Muscle layer of colon (tissue), 2 donors: ENCODE measurements around the gene WAPL.

Source experiments
- H3K27ac ChIP-seq: one replicate; pipeline ENCODE4 v1.7.0; 2013; ENCODE audit warnings: low read depth, mild to moderate bottlenecking, low read length, moderate library complexity
- H3K27me3 ChIP-seq, 2 donors: one replicate each; pipeline ENCODE4 v1.7.0; 2013; ENCODE audit warnings: low read length in 2 of 2, mild to moderate bottlenecking in 2 of 2; ENCODE audit not compliant: insufficient read depth in 2 of 2, control insufficient read depth in 1 of 2
- H3K36me3 ChIP-seq: one replicate; pipeline ENCODE4 v1.7.0; 2013; ENCODE audit warnings: mild to moderate bottlenecking, low read length; ENCODE audit not compliant: insufficient read depth
- H3K4me1 ChIP-seq: one replicate; pipeline ENCODE4 v1.7.0; 2013; ENCODE audit warnings: mild to moderate bottlenecking, low read length; ENCODE audit not compliant: insufficient read depth
- H3K4me3 ChIP-seq, 2 donors: one replicate each; pipeline ENCODE4 v1.7.0; 2013; ENCODE audit warnings: low read length in 2 of 2, low read depth in 1 of 2, mild to moderate bottlenecking in 1 of 2, moderate library complexity in 1 of 2
- H3K9ac ChIP-seq: one replicate; pipeline ENCODE4 v1.7.0; 2013; ENCODE audit warnings: low read length
- H3K9me3 ChIP-seq: one replicate; pipeline ENCODE4 v1.7.0; 2013; ENCODE audit warnings: mild to moderate bottlenecking, low read length
- donor health status: abdominal sarcoma.
- donor health status: Adenocarcinoma of cecum.

The WAPL gene

GRCh38 chr10:86497621-86498020 lies 24.0 kb downstream of the WAPL start:
- H3K4me3 ChIP-seq: no peak overlapping the region
- H3K4me1 ChIP-seq: peaks cover 12% of the 10 kb centered on the region
- peaks cover 19% of the 10 kb centered on the region for H3K36me3 ChIP-seq
- H3K27ac ChIP-seq: no peak overlapping the region
- no peaks in the 10 kb centered on the region for H3K9me3 ChIP-seq
- H3K27me3 ChIP-seq: no peaks in the 10 kb centered on the region
- H3K9ac ChIP-seq: no peak overlapping the region

GRCh38 chr10:86489960-86490612 lies 31.5 kb downstream of the WAPL start:
- Histone ChIP-seq H3K9ac (no peak overlapping the region), H3K9me3 (no peaks in the 10 kb centered on the region), H3K4me1 (no peaks in the 10 kb centered on the region), H3K36me3 (no peaks in the 10 kb centered on the region), H3K4me3 (no peak overlapping the region), H3K27ac (no peak overlapping the region), H3K27me3 (no peaks in the 10 kb centered on the region)

GRCh38 chr10:86489071-86489810 lies 32.4 kb downstream of the WAPL start:
- Histone ChIP-seq H3K4me1 (no peaks in the 10 kb centered on the region), H3K27ac (no peak overlapping the region), H3K9me3 (no peaks in the 10 kb centered on the region), H3K4me3 (no peak overlapping the region), H3K36me3 (peaks cover 6% of the 10 kb centered on the region), H3K27me3 (no peaks in the 10 kb centered on the region), H3K9ac (no peak overlapping the region)

- Histone ChIP-seq H3K4me3 (no peak overlapping the region), H3K27ac (no peak overlapping the region), H3K36me3 (peaks cover 23% of the 10 kb centered on the region), H3K4me1 (no peaks in the 10 kb centered on the region), H3K27me3 (no peaks in the 10 kb centered on the region), H3K9me3 (no peaks in the 10 kb centered on the region), H3K9ac (no peak overlapping the region)
Observed at GRCh38 chr10:86486856-86487255, 34.7 kb downstream of the WAPL start.

GRCh38 chr10:86483664-86484063 lies 37.9 kb downstream of the WAPL start:
- Histone ChIP-seq H3K27me3 (no peaks in the 10 kb centered on the region), H3K4me1 (no peaks in the 10 kb centered on the region), H3K27ac (no peak overlapping the region), H3K9ac (no peak overlapping the region), H3K36me3 (peaks cover 24% of the 10 kb centered on the region), H3K9me3 (no peaks in the 10 kb centered on the region), H3K4me3 (no peak overlapping the region)

GRCh38 chr10:86481761-86482160 lies 39.8 kb downstream of the WAPL start:
- no peak overlapping the region for H3K27ac ChIP-seq

GRCh38 chr10:86480571-86480970 lies 41.0 kb downstream of the WAPL start:
- Histone ChIP-seq H3K27me3 (no peaks in the 10 kb centered on the region), H3K27ac (no peak overlapping the region), H3K4me3 (no peak overlapping the region), H3K36me3 (peaks cover 24% of the 10 kb centered on the region), H3K9ac (no peak overlapping the region), H3K9me3 (no peaks in the 10 kb centered on the region), H3K4me1 (no peaks in the 10 kb centered on the region)

More at GRCh38 chr10:86481761-86482160, 39.8 kb downstream of the WAPL start:
- Histone ChIP-seq H3K9ac (no peak overlapping the region), H3K36me3 (peaks cover 24% of the 10 kb centered on the region), H3K27me3 (no peaks in the 10 kb centered on the region), H3K9me3 (no peaks in the 10 kb centered on the region), H3K4me1 (no peaks in the 10 kb centered on the region), H3K4me3 (no peak overlapping the region)

GRCh38 chr10:86472061-86472460 lies 49.5 kb downstream of the WAPL start:
- Histone ChIP-seq H3K27me3 (no peaks in the 10 kb centered on the region), H3K36me3 (peaks cover 16% of the 10 kb centered on the region)

GRCh38 chr10:86461963-86462804 lies 59.4 kb downstream of the WAPL start:
- Histone ChIP-seq H3K27me3 (no peaks in the 10 kb centered on the region), H3K4me3 (no peak overlapping the region), H3K36me3 (peaks cover 42% of the 10 kb centered on the region), H3K27ac (no peak overlapping the region), H3K9me3 (no peaks in the 10 kb centered on the region), H3K4me1 (no peaks in the 10 kb centered on the region), H3K9ac (no peak overlapping the region)

More at GRCh38 chr10:86472061-86472460, 49.5 kb downstream of the WAPL start:
- Histone ChIP-seq H3K4me1 (no peaks in the 10 kb centered on the region), H3K9ac (no peak overlapping the region), H3K27ac (no peak overlapping the region), H3K9me3 (no peaks in the 10 kb centered on the region), H3K4me3 (no peak overlapping the region)

GRCh38 chr10:86451604-86451960 lies 70.0 kb downstream of the WAPL start:
- Histone ChIP-seq H3K9me3 (no peaks in the 10 kb centered on the region), H3K27ac (no peak overlapping the region), H3K9ac (no peak overlapping the region), H3K27me3 (no peaks in the 10 kb centered on the region), H3K36me3 (peaks cover 32% of the 10 kb centered on the region), H3K4me3 (no peak overlapping the region), H3K4me1 (no peaks in the 10 kb centered on the region)

- Histone ChIP-seq H3K36me3 (peaks cover 26% of the 10 kb centered on the region), H3K9ac (no peak overlapping the region)
Observed at GRCh38 chr10:86450806-86451603, 70.6 kb downstream of the WAPL start.

More at GRCh38 chr10:86450806-86451603, 70.6 kb downstream of the WAPL start:
- H3K27me3 ChIP-seq: no peaks in the 10 kb centered on the region
- no peak overlapping the region for H3K4me3 ChIP-seq
- no peak overlapping the region for H3K27ac ChIP-seq
- H3K4me1 ChIP-seq: no peaks in the 10 kb centered on the region
- H3K9me3 ChIP-seq: no peaks in the 10 kb centered on the region
